Measurements from ENCODE around the gene INPP4A.
A peak's percentile ranks its signal among the peaks of the same experiment; 100 is the strongest.

The INPP4A gene

GRCh38 chr2:98496750-98497493, 52.3 kb downstream of the INPP4A start:
- no peak for DNase-seq (ENCODE audit: low read depth)

GRCh38 chr2:98498703-98499440, 54.2 kb downstream of the INPP4A start:
- DNase-seq (ENCODE audit: low read depth) = no peak

- no peak for DNase-seq (ENCODE audit: low read depth)
Measured at GRCh38 chr2:98500561-98500960, 55.9 kb downstream of the INPP4A start.

GRCh38 chr2:98501223-98501622, 56.6 kb downstream of the INPP4A start:
- DNase-seq (ENCODE audit: low read depth) = no peak

GRCh38 chr2:98501876-98502275, 57.2 kb downstream of the INPP4A start:
- no peak for DNase-seq (ENCODE audit: low read depth)

- no peak for DNase-seq (ENCODE audit: low read depth)
Measured at GRCh38 chr2:98502556-98503335, 58.1 kb downstream of the INPP4A start.

- DNase-seq (ENCODE audit: low read depth) = no peak
Measured at GRCh38 chr2:98503481-98504105, 58.9 kb downstream of the INPP4A start.

- no peak for DNase-seq (ENCODE audit: low read depth)
Measured at GRCh38 chr2:98504381-98505109, 59.9 kb downstream of the INPP4A start.

GRCh38 chr2:98505311-98505808, 60.7 kb downstream of the INPP4A start:
- no peak for DNase-seq (ENCODE audit: low read depth)

GRCh38 chr2:98505971-98506664, 61.5 kb downstream of the INPP4A start:
- no peak for DNase-seq (ENCODE audit: low read depth)

- no peak for DNase-seq (ENCODE audit: low read depth)
Measured at GRCh38 chr2:98506881-98507280, 62.2 kb downstream of the INPP4A start.

GRCh38 chr2:98507461-98507860, 62.8 kb downstream of the INPP4A start:
- no peak for DNase-seq (ENCODE audit: low read depth)

GRCh38 chr2:98507891-98508708, 63.4 kb downstream of the INPP4A start:
- no peak for DNase-seq (ENCODE audit: low read depth)

GRCh38 chr2:98508709-98509066, 64.0 kb downstream of the INPP4A start:
- DNase-seq (ENCODE audit: low read depth) = peak; percentile 61

GRCh38 chr2:98509542-98510321, 65.1 kb downstream of the INPP4A start:
- DNase-seq (ENCODE audit: low read depth) = no peak

GRCh38 chr2:98510322-98510662, 65.6 kb downstream of the INPP4A start:
- no peak for DNase-seq (ENCODE audit: low read depth)

GRCh38 chr2:98511981-98512380, 67.3 kb downstream of the INPP4A start:
- DNase-seq (ENCODE audit: low read depth) = no peak

- no peak for DNase-seq (ENCODE audit: low read depth)
Measured at GRCh38 chr2:98512699-98513098, 68.0 kb downstream of the INPP4A start.

GRCh38 chr2:98514096-98514639, 69.5 kb downstream of the INPP4A start:
- DNase-seq (ENCODE audit: low read depth) = no peak

Data from activated T-cell treated with anti-CD3 and anti-CD28 coated beads for 48 hours (primary cell).